Activated CD4-positive, alpha-beta T cell treated with anti-CD3 and anti-CD28 coated beads, Interleukin-2, amount 50 U/mL, for 48 hours (primary cell): Measurements from ENCODE around the gene CKMT1A.
A peak's percentile ranks its signal among the peaks of the same experiment; 100 is the strongest.
"Not testable (repeated sequence)": the region's sequence is repeated elsewhere in the genome, so short reads cannot be mapped to it uniquely, and the experiment has no call there.

Experiments used
- DNase-seq, 2 experiments: peaks; one replicate each; pipeline ENCODE4 v3.0.0-alpha.2; 2020

CKMT1A gene

GRCh38 chr15:43693148-43694022 is at the start of gene CKMT1A:
Gene CKMT1A (plus strand): TSS chr15:43693859. CDS start chr15:43694051, 192 bp downstream.
- not testable (repeated sequence) for DNase-seq

- DNase-seq, result no peak
These were observed 44.8 kb upstream of the CKMT1A start, which contains the start of gene CATSPER2 for GRCh38 chr15:43648649-43649429. Gene CATSPER2 (minus strand): TSS chr15:43648844. CDS start chr15:43648061, 783 bp downstream.

DNA sequence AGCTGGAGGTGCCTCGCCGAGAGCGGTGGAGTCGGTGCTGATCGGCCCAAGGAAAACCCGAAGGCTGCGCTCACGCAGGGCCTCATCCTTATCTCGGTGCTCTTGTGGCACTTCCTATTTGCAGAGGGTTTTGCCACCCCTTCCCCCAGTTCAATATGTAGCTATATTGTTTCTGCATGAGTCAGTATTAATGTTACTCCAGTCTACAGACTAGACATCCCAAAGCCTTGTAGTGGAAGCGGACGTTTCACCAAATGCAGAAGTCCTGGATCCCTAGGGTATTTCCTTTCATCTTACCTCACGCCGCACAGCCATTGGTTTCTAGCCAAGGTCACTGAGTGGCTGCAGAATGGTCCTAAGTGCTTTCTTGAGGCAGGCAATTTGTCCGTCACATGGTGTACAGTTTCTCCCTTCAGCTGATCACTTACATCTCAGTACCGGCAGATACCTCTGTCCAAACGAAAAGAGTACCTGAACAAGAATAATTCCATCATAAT is 44.2 kb upstream of the CKMT1A start:
- DNase-seq, result not testable (repeated sequence)

GRCh38 chr15:43659727-43660126 is 33.9 kb upstream of the CKMT1A start:
- DNase-seq, result not testable (repeated sequence)

DNA sequence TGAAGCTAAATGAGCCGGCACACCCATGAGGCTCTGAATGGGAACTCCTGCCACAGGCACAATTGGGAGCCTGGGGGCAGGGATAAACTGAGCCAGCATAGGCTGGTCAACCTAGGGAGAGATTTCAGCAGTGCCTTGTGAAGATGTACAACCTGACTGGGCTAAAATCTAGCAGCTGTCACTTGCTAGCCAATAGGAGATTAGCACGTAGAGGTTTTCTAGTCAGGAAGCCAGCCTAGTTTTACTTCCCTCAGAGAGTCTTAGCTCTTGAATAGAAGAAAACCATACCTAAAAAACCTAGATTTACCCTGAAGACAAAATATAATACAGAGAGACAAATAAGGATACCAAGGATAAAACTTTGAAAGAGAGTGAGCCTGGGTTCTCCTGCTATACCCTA is 31.4 kb upstream of the CKMT1A start:
- DNase-seq, result not testable (repeated sequence)

DNA sequence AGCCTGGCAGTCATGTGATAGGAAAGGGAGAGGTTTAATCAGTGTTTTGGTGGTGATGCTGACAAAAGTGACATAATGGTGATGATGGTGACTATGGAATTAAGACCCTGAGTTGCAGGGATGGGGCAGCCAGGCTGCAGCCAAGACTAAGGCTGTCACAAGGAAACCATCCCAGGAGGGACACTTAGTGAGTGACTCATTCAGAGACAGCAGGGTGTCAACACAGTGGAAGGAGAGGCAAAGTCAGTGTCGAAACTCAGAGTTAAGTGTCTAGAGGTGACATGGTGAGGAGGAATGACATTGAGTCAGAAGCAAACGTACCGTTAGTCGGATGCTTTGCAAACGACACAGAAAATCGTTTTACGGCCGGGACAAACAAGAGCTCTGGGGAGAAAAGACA is 30.3 kb upstream of the CKMT1A start:
- not testable (repeated sequence) for DNase-seq

- DNase-seq, result not testable (repeated sequence)
These were observed 27.5 kb upstream of the CKMT1A start for GRCh38 chr15:43666177-43666576.

DNA sequence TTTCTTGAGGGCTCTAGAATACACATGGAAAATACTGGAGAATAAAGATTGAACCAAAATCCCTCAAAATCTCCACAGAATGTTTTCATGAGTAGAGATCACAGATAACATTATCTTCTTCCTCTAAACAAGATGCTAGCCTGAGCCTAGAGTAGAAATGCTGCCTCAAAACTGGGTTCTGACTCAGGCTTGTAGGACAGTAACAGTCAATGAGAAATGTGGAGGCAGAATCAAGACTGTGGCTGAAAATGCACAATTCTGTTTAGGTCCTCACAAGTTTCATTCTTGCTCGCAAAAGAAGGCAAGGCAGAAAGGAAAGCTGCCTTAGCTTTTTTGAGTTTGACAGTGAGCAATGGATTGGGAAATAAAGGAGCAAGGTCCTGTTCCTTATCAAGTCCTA is 19.5 kb upstream of the CKMT1A start:
- not testable (repeated sequence) for DNase-seq

DNA sequence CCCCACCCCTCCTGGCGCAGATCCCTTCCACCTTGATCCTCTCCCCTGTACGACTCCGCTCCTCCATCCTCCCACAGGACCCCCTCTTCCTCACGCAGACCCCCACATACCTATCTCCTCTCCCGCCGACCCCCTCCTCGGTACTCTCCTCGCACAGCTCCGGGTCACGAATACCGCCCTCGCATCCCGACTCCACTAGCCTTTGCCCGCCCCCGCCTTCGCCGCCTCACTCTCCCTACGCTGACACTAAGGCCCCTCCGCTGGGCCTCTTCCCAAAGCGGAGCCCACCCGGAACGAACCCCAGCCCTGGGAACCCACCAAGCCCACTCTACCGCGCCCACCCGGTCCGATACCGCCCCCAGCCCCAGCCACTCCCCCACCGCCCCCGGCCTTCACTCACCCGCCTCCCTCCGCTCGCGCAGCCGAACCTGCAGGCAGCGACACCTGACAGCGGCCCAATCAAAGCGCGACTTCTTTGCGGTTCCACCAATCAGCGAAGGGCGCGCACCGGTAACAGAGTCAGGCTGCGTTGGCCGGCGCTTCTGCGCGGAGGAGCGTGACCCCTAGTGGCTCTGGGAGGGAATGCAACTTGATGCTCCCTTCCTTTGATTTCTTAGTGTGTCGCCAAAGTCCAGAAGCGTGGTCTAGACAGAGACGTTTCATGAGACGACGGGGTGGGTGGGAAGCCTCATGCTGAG is 3.9 kb upstream of the CKMT1A start:
- not testable (repeated sequence) for DNase-seq

DNA sequence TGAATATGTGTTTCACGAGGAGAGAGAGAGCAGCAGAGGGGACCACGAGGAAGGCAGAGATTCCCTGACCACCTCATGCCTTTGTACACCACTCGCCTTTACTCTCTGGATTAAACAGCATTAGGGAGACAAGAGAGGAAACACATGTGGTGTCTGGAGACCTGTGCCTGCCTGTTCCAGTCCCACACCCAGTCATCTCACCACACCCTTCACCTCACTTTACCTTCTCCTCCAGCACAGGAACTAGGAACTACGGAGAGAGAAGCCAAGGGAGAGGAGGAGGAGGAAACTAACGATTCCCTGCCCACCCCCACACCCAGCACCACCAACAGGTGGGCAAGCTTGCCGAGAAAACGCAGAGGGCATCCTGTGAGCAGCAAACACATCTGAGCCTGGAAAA is 980 bp upstream of the CKMT1A start:
- DNase-seq, result not testable (repeated sequence)

DNA sequence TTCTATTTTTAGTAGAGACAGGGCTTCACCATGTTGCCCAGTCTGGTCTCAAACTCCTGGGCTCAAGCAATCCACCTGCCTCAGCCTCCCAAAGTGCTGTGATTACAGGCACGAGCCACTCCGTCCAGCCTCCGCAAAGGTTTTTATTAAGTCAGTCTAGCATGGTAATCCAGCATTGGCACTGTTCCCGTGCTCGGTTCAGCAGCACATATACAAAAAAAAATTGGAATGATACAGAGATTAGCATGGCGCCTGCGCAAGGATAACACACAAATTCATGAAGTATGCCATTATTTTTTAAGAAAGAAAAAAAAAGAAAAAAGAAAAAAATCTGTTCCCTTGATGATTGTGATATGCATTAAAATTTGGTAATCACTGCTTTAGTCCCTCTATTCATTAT is 8.5 kb downstream of the CKMT1A start:
- DNase-seq, result no peak

- no peak for DNase-seq
These were observed 9.2 kb downstream of the CKMT1A start for GRCh38 chr15:43702701-43703424.

DNA sequence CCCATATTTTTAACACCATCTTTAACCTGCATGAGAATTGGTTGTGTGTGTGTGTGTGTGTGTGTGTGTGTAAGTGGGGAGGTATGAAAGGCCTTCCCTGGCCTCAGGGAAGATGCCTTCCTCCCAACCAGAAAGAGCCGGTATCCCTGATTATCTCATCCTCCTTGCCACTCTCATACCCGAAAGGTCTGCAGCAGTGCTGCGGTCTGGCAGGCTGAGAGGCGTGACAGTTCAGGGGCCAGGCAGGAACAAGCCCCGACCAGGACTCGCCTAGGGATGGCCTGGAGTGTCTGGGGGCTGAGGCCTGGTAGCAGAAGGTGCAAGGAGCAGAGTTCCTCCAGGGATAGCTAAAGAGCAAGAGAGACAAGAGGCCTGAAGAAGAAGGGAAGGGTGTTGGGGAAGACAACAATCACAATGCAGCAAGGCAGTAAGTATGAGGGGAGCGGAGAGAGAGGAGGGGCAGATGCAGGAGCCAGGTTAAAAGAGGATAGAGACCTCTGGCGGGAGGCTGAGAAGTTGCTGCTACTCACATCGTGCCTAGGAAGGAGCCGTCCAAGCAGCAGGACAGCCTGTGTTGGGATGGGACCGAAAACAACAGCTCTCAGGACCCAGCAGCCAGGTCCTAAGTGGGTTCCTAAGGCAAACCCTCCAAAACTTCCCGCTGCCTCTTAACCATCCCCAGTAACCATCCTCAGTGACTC is 16.9 kb downstream of the CKMT1A start:
- DNase-seq, result not testable (repeated sequence)

DNA sequence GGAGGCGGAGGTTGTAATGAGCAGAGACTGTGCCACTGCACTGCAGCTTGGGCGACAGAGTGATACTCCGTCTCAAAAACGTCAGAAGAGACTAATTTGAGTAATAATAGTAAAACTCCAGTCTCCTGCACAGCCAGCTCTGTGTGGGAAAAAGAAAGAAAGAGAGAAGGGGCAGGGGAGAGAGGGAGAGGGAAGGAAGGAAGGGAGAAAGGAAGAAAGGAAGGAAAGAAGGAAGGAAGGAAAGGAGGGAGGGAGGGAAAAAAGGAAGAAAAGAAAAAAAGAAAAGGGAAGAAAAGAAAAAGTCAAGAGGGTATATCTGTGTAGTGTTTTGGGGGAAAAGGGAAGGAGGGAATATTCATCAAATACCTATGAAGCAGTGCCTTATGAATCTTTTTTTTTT is 29.5 kb downstream of the CKMT1A start:
- no peak for DNase-seq

DNA sequence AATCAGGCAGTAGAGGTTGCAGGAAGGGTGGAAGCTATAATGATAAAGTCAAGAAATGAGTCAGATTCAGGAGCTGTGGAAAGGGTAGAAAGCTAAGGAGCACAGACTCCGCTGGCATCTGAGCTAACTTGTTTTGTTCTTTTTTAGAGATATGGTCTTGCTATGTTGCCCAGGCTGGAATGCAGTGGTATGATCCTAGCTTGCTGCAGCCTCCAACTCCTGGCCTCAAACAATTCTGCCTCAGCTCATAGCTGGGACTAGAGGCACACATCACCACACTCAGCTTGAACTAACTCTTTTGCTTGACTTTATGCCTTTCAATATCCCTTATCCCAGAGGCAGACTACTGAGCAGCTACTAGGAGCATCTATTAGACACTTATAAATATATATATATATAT is 32.6 kb downstream of the CKMT1A start:
- DNase-seq, result not testable (repeated sequence)

GRCh38 chr15:43728053-43728725 is 34.5 kb downstream of the CKMT1A start:
- DNase-seq, result not testable (repeated sequence)

- no peak for DNase-seq
These were observed 41.8 kb downstream of the CKMT1A start for GRCh38 chr15:43735416-43735815.

GRCh38 chr15:43746245-43746902 is 52.7 kb downstream of the CKMT1A start, which contains the start of gene PDIA3:
Gene PDIA3 (plus strand): TSS chr15:43746438. CDS start chr15:43746540, 102 bp downstream.
- DNase-seq, result peak; percentile 88 to 91

DNA sequence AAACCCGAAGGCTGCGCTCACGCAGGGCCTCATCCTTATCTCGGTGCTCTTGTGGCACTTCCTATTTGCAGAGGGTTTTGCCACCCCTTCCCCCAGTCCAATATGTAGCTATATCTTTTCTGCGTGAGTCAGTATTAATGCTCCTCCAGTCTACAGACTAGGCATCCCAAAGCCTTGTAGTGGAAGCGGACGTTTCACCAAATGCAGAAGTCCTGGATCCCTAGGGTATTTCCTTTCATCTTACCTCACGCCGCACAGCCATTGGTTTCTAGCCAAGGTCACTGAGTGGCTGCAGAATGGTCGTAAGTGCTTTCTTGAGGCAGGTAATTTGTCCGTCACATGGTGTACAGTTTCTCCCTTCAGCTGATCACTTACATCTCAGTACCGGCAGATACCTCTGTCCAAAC is 53.2 kb downstream of the CKMT1A start:
- DNase-seq, result not testable (repeated sequence)

DNA sequence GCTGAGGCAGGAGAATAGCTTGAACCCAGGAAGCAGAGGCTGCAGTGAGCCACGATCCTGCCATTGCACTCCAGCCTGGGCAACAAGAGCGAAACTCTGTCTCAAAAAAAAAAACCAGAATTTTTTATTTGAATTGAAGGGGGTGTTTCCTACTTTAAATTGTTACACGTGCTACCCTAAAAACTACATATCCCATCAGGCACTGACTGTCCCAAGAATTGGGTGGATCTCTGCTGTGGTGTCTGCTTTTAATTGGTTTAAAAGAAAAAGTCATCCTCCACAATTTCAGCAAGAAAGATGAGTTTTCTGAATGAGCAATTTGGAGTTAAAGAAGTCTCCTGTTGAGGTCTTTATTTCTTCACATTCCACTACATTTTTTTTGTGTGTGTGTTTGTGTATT is 54.7 kb downstream of the CKMT1A start:
- no peak for DNase-seq
